ENCODE data around the gene PLEKHG5.

PLEKHG5 gene

GRCh38 chr1:6491480-6491962 lies at the start of gene PLEKHG5:
PLEKHG5 (minus strand) TSS chr1:6491667; CDS start chr1:6477571, 14,096 bp downstream.
- DNase-seq, result no peak

GRCh38 chr1:6538956-6539355 lies 47.5 kb upstream of the PLEKHG5 start:
- DNase-seq, result no peak

GRCh38 chr1:6536291-6536690 lies 44.8 kb upstream of the PLEKHG5 start:
- no peak for DNase-seq

- no peak for DNase-seq
Observed at GRCh38 chr1:6535214-6535613, 43.7 kb upstream of the PLEKHG5 start.

GRCh38 chr1:6534248-6534822 lies 42.9 kb upstream of the PLEKHG5 start:
- DNase-seq, result no peak

- DNase-seq, result no peak
Observed at GRCh38 chr1:6531996-6532395, 40.5 kb upstream of the PLEKHG5 start.

GRCh38 chr1:6530504-6531160 lies 39.2 kb upstream of the PLEKHG5 start:
- DNase-seq, result no peak

- no peak for DNase-seq
Observed at GRCh38 chr1:6528492-6528891, 37.0 kb upstream of the PLEKHG5 start.

GRCh38 chr1:6526316-6526715 lies 34.8 kb upstream of the PLEKHG5 start:
- DNase-seq, result no peak

GRCh38 chr1:6523566-6523965 lies 32.1 kb upstream of the PLEKHG5 start:
- DNase-seq, result no peak

GRCh38 chr1:6521536-6521935 lies 30.1 kb upstream of the PLEKHG5 start:
- DNase-seq, result no peak

- DNase-seq, result no peak
Observed at GRCh38 chr1:6519935-6520671, 28.6 kb upstream of the PLEKHG5 start.

- DNase-seq, result no peak
Observed at GRCh38 chr1:6519491-6519934, 28.0 kb upstream of the PLEKHG5 start.

- no peak for DNase-seq
Observed at GRCh38 chr1:6517435-6517851, 26.0 kb upstream of the PLEKHG5 start.

- DNase-seq, result no peak
Observed at GRCh38 chr1:6515771-6516170, 24.3 kb upstream of the PLEKHG5 start.

- no peak for DNase-seq
Observed at GRCh38 chr1:6513320-6513801, 21.9 kb upstream of the PLEKHG5 start.

- no peak for DNase-seq
Observed at GRCh38 chr1:6512908-6513280, 21.4 kb upstream of the PLEKHG5 start.

- DNase-seq, result no peak
Observed at GRCh38 chr1:6512245-6512907, 20.9 kb upstream of the PLEKHG5 start.

GRCh38 chr1:6511561-6512244 lies 20.2 kb upstream of the PLEKHG5 start:
- no peak for DNase-seq

- DNase-seq, result no peak
Observed at GRCh38 chr1:6511056-6511455, 19.6 kb upstream of the PLEKHG5 start.

GRCh38 chr1:6510493-6510892 lies 19.0 kb upstream of the PLEKHG5 start:
- DNase-seq, result no peak

- DNase-seq, result no peak
Observed at GRCh38 chr1:6509919-6510291, 18.4 kb upstream of the PLEKHG5 start.
